Measurements from ENCODE around the gene ABCA5.

GRCh38 chr17:69317625-69318024 is 9.3 kb downstream of the ABCA5 start:
- TF ChIP-seq CTCF (IDR thresholded peaks at IDR 0.05) = no peak
- no peak for TF ChIP-seq POLR2AphosphoS5 (IDR thresholded peaks at IDR 0.05)
- no peak for TF ChIP-seq POLR2A (IDR thresholded peaks at IDR 0.05)
- no peak for TF ChIP-seq EP300 (IDR thresholded peaks at IDR 0.05)

Data from suprapubic skin (tissue), 4 donors.